Caco-2 (cell line): ENCODE measurements around the gene FNDC3B. TPM values are rescaled to one million over a fixed set of nuclear protein-coding genes. Genes with fewer than 3 reads are reported as not detected.

Experiments
- BruUV-seq: library from RNA; stranded (reverse); fragments of 400-500 nt; replicated peaks from 2 replicates; lab custom pipeline; 2021; lab: Mats Ljungman, UMichigan
- CTCF ChIA-PET: fragments of 300-600 bp; sonication (Branson Sonifier 250); formaldehyde crosslinking; loops from one replicate; lab custom pipeline; 2022; ENCODE audit warnings: antibody characterized with exemption; lab: Charles Lee
- POLR2A ChIA-PET: fragments of 300-600 bp; sonication (Branson Sonifier 250); formaldehyde crosslinking; loops from one replicate; lab custom pipeline; 2022; ENCODE audit warnings: antibody characterized with exemption; lab: Charles Lee
- DNase-seq, 2 experiments: peaks; one replicate each; pipeline versions ENCODE4 v3.0.0 to v3.0.0-alpha.2; 2020 to 2022
- H3K27me3 ChIP-seq: replicated peaks from 2 replicates; pipeline ENCODE4 v1.6.0; 2011; ENCODE audit warnings: low read length; ENCODE audit not compliant: control insufficient read depth, insufficient read depth
- H3K36me3 ChIP-seq: 2 replicates; pipeline ENCODE4 v1.5.1; 2011; ENCODE audit warnings: low read length; ENCODE audit not compliant: control insufficient read depth, insufficient read depth
- H3K4me1 ChIP-seq: fragments of 250-450 bp; sonication (Bioruptor Pico); 2 replicates; pipeline ENCODE4 v1.5.1; 2020; ENCODE audit warnings: mild to moderate bottlenecking
- H3K4me3 ChIP-seq: 2 replicates; pipeline ENCODE4 v1.5.1; 2011; ENCODE audit warnings: low read depth, mild to moderate bottlenecking, control low read depth, low read length
- H3K9me3 ChIP-seq: fragments of 250-450 bp; sonication (Bioruptor Pico); 2 replicates; pipeline ENCODE4 v1.5.1; 2020; ENCODE audit warnings: mild to moderate bottlenecking, moderate library complexity
- H3K27ac Mint-ChIP-seq: one replicate; pipeline ENCODE4 v1.8.0; 2022; ENCODE audit warnings: mixed read lengths; ENCODE audit not compliant: unreplicated experiment
- H3K27me3 Mint-ChIP-seq: one replicate; pipeline ENCODE4 v1.8.0; 2022; ENCODE audit warnings: mixed read lengths; ENCODE audit not compliant: insufficient read depth, unreplicated experiment
- H3K36me3 Mint-ChIP-seq: one replicate; pipeline ENCODE4 v1.8.0; 2022; ENCODE audit warnings: mild to moderate bottlenecking, mixed read lengths; ENCODE audit not compliant: insufficient read depth, unreplicated experiment
- H3K4me1 Mint-ChIP-seq: one replicate; pipeline ENCODE4 v1.8.0; 2022; ENCODE audit warnings: low read depth, mixed read lengths; ENCODE audit not compliant: unreplicated experiment
- H3K4me3 Mint-ChIP-seq: one replicate; pipeline ENCODE4 v1.8.0; 2022; ENCODE audit warnings: mild to moderate bottlenecking, moderate library complexity, mixed read lengths; ENCODE audit not compliant: unreplicated experiment
- H3K9me3 Mint-ChIP-seq: one replicate; pipeline ENCODE4 v1.8.0; 2022; ENCODE audit warnings: mixed read lengths; ENCODE audit not compliant: unreplicated experiment
- intact Hi-C: fragments of 100-400 bp; cut with micrococcal nuclease; formaldehyde crosslinking; loops from one replicate; pipeline ENCODE4 v1.10.0; 2022; ENCODE audit not compliant: unreplicated experiment
- total RNA-seq: library from RNA; stranded (reverse); gene quantifications from 2 replicates; pipeline ENCODE4 v1.2.3, GENCODE V29; 2022
- TF ChIP-seq, protein P1 (sequence below), 2 experiments: fragments of 200-600 bp in 1 of 2; IDR thresholded peaks; 1 replicate in 1 of 2; 2 replicates in 1 of 2; pipeline versions ENCODE4 v1.5.1 to v1.8.0; 2011 to 2022; ENCODE audit warnings: antibody characterized with exemption in 1 of 2, control low read depth in 1 of 2, inconsistent platforms in 1 of 2, low read depth in 1 of 2, low read length in 1 of 2, mild to moderate bottlenecking in 1 of 2, moderate library complexity in 1 of 2; ENCODE audit not compliant: insufficient read depth in 1 of 2, severe bottlenecking in 1 of 2, unreplicated experiment in 1 of 2

The FNDC3B gene
- total RNA-seq, 1 experiment from 2014 or later, result 59.8 TPM

DNA sequence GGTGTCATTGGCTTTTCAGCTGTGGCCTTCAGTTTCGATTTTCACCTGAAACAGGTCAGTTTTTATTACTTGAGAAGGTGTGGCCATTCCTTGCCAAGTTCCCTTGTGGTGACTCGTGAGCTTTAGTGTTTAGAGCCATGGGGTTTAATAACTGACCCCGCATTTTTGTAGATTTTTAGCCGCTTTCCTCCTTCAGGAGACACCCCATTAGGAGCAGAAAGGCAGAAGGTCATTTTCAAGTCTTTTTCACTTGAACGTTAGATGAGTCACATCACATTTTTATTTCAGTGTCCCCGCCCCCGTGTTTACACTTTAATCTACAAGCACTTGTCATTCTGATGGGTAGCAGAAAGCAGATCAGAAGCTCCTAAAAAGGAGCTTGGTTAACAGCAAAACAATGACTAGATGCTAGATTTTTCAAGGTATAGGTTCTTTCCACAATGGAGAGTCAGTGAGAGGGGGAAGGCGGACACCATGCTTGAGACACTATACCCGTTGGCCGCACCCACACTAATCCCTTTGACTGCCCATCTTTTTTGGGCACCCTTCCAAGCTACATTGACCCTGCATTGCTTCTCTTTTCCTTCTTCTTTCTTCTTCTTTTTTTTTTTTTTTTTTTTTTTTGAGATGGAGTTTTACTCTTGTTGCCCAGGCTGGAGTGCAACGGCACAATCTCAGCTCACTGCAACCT is 276.2 kb downstream of the FNDC3B start:
- H3K9me3 Mint-ChIP-seq, result no peaks in the 10 kb centered on the region
- H3K27me3 ChIP-seq, result no peaks in the 10 kb centered on the region
- peaks cover 16% of the 10 kb centered on the region for H3K4me1 ChIP-seq
- H3K4me3 ChIP-seq, result no peak overlapping the region
- peak; percentile 53 to 63 for DNase-seq
- H3K4me1 Mint-ChIP-seq, result peaks cover 13% of the 10 kb centered on the region
- H3K27me3 Mint-ChIP-seq, result no peaks in the 10 kb centered on the region
- H3K36me3 Mint-ChIP-seq, result peaks cover 70% of the 10 kb centered on the region
- POLR2A ChIA-PET, result no interaction called here
- CTCF ChIA-PET, result no interaction called here
- intact Hi-C loops, result no loop called here
- BruUV-seq, result no TSS peak
- TF ChIP-seq, protein P1, sequence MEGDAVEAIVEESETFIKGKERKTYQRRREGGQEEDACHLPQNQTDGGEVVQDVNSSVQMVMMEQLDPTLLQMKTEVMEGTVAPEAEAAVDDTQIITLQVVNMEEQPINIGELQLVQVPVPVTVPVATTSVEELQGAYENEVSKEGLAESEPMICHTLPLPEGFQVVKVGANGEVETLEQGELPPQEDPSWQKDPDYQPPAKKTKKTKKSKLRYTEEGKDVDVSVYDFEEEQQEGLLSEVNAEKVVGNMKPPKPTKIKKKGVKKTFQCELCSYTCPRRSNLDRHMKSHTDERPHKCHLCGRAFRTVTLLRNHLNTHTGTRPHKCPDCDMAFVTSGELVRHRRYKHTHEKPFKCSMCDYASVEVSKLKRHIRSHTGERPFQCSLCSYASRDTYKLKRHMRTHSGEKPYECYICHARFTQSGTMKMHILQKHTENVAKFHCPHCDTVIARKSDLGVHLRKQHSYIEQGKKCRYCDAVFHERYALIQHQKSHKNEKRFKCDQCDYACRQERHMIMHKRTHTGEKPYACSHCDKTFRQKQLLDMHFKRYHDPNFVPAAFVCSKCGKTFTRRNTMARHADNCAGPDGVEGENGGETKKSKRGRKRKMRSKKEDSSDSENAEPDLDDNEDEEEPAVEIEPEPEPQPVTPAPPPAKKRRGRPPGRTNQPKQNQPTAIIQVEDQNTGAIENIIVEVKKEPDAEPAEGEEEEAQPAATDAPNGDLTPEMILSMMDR (IDR thresholded peaks at IDR 0.05; ENCODE audit: insufficient read depth in 1 of 2, low read depth in 1 of 2, low read length in 1 of 2, severe bottlenecking in 1 of 2, unreplicated experiment in 1 of 2), result no peak
- H3K9me3 ChIP-seq, result no peaks in the 10 kb centered on the region
- peaks cover 3% of the 10 kb centered on the region; the same call in 1 of the 2 replicates for H3K36me3 ChIP-seq
- H3K4me3 Mint-ChIP-seq, result no peak overlapping the region
- H3K27ac Mint-ChIP-seq, result peak overlapping the region; percentile 56

DNA sequence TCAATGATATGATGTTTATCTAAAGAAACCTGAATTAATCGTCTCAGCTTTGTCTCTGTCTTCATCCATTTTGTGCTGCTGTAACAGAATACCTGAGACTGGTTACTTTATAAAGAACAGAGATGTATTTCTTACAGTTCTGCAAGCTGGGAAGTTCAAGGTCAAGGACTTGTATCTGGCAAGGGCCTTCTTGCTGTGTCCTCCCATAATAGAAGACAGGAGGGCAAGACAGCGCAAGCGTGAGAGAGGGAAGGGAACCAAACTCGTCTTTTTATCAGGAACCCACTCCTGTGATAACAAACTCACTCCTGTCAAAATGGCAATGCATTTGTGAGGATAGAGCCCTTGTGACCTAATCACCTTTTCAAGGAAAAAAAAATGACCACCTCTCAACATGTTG is 277.4 kb downstream of the FNDC3B start:
- peaks cover 13% of the 10 kb centered on the region for H3K4me1 Mint-ChIP-seq
- TF ChIP-seq, protein P1 (IDR thresholded peaks at IDR 0.05; ENCODE audit: insufficient read depth in 1 of 2, low read depth in 1 of 2, low read length in 1 of 2, severe bottlenecking in 1 of 2, unreplicated experiment in 1 of 2), result no peak
- ChIA-PET CTCF (no interaction called here), POLR2A (no interaction called here)
- H3K4me3 Mint-ChIP-seq, result no peak overlapping the region
- intact Hi-C loops, result no loop called here
- no TSS peak for BruUV-seq
- H3K36me3 Mint-ChIP-seq, result peaks cover 66% of the 10 kb centered on the region
- peaks cover 16% of the 10 kb centered on the region for H3K4me1 ChIP-seq
- DNase-seq, result no peak
- no peaks in the 10 kb centered on the region for H3K9me3 ChIP-seq
- peaks cover 3% of the 10 kb centered on the region; the same call in 1 of the 2 replicates for H3K36me3 ChIP-seq
- H3K9me3 Mint-ChIP-seq, result no peaks in the 10 kb centered on the region
- H3K27me3 Mint-ChIP-seq, result no peaks in the 10 kb centered on the region
- H3K27me3 ChIP-seq, result no peaks in the 10 kb centered on the region
- H3K4me3 ChIP-seq, result no peak overlapping the region
- H3K27ac Mint-ChIP-seq, result no peak overlapping the region

DNA sequence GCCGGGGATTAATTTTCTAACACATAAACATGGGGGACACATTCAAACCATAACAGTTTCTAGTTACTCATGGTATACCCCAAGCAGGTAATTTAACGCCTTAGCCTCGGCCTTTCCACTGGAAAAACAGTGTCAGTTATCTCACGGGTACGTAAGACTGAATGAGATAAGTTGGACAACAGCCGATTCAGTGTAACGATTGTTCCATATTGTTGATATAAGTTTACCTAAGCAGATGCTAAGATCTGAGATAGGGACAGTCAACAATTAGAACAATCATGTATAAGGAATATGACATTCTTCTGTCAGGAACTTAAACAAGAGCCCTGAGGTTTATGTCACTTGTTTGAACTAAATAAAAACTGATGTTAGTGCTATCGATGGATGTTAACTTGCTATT is 278.1 kb downstream of the FNDC3B start:
- H3K27me3 ChIP-seq, result no peaks in the 10 kb centered on the region
- ChIA-PET POLR2A (no interaction called here), CTCF (no interaction called here)
- intact Hi-C loops, result no loop called here
- Mint-ChIP-seq H3K4me3 (no peak overlapping the region), H3K9me3 (no peaks in the 10 kb centered on the region), H3K27ac (peak overlapping the region; percentile 38), H3K27me3 (no peaks in the 10 kb centered on the region), H3K36me3 (peaks cover 62% of the 10 kb centered on the region), H3K4me1 (peaks cover 13% of the 10 kb centered on the region)
- no TSS peak for BruUV-seq
- TF ChIP-seq, protein P1 (IDR thresholded peaks at IDR 0.05; ENCODE audit: insufficient read depth in 1 of 2, low read depth in 1 of 2, low read length in 1 of 2, severe bottlenecking in 1 of 2, unreplicated experiment in 1 of 2), result no peak
- no peak overlapping the region for H3K4me3 ChIP-seq
- peaks cover 3% of the 10 kb centered on the region; the same call in 1 of the 2 replicates for H3K36me3 ChIP-seq
- H3K4me1 ChIP-seq, result peaks cover 16% of the 10 kb centered on the region
- DNase-seq, result no peak
- no peaks in the 10 kb centered on the region for H3K9me3 ChIP-seq
